ENCODE results near the gene SLC1A7. TPM values are rescaled to one million over a fixed set of nuclear protein-coding genes. Genes with fewer than 3 reads are reported as not detected.
A peak's percentile ranks its signal among the peaks of the same experiment; 100 is the strongest.

Gene SLC1A7
- polyA plus RNA-seq, 2 of the 4 experiments (the other 2 are of a cell fraction): 0.04 to 0.12 TPM

- ATAC-seq (peak in 1 of 2 experiments; percentile 36; a peak in 2 of 6 replicates), FAIRE-seq (no peak), DNase-seq (ENCODE audit: low read depth in 1 of 2, low spot score in 1 of 2) (no peak)
- 80% methylated on average over 1 of the region's 73 CpGs for WGBS (ENCODE audit: missing lambda C conversion rate)
- Histone ChIP-seq H3K4me3 (peak within 1 kb of the TSS; percentile 24; the same call in 1 of the 3 replicates), H3K4me2 (peak within 1 kb of the TSS; percentile 62), H3K27ac (peak within 1 kb of the TSS in 1 of 2 experiments; percentile 65; a peak in 4 of 6 replicates), H3K4me1 (no peaks in the 10 kb centered on the region), H3K9me3 (no peaks in the 10 kb centered on the region)
- ChIA-PET CTCF (no interaction called here), POLR2A (no interaction called here)
- TF ChIP-seq, protein P1, sequence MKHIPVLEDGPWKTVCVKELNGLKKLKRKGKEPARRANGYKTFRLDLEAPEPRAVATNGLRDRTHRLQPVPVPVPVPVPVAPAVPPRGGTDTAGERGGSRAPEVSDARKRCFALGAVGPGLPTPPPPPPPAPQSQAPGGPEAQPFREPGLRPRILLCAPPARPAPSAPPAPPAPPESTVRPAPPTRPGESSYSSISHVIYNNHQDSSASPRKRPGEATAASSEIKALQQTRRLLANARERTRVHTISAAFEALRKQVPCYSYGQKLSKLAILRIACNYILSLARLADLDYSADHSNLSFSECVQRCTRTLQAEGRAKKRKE (CRISPR knock-in tag; IDR thresholded peaks at IDR 0.05; ENCODE audit: low read depth): no peak
- TF ChIP-seq CHD2 (IDR thresholded peaks at IDR 0.05; ENCODE audit: low read length, partially characterized antibody): no peak
- TF ChIP-seq, protein P2, sequence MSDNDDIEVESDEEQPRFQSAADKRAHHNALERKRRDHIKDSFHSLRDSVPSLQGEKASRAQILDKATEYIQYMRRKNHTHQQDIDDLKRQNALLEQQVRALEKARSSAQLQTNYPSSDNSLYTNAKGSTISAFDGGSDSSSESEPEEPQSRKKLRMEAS (IDR thresholded peaks at IDR 0.05): no peak
- TF ChIP-seq JUNB (IDR thresholded peaks at IDR 0.05): no peak
- TF ChIP-seq, protein P3, sequence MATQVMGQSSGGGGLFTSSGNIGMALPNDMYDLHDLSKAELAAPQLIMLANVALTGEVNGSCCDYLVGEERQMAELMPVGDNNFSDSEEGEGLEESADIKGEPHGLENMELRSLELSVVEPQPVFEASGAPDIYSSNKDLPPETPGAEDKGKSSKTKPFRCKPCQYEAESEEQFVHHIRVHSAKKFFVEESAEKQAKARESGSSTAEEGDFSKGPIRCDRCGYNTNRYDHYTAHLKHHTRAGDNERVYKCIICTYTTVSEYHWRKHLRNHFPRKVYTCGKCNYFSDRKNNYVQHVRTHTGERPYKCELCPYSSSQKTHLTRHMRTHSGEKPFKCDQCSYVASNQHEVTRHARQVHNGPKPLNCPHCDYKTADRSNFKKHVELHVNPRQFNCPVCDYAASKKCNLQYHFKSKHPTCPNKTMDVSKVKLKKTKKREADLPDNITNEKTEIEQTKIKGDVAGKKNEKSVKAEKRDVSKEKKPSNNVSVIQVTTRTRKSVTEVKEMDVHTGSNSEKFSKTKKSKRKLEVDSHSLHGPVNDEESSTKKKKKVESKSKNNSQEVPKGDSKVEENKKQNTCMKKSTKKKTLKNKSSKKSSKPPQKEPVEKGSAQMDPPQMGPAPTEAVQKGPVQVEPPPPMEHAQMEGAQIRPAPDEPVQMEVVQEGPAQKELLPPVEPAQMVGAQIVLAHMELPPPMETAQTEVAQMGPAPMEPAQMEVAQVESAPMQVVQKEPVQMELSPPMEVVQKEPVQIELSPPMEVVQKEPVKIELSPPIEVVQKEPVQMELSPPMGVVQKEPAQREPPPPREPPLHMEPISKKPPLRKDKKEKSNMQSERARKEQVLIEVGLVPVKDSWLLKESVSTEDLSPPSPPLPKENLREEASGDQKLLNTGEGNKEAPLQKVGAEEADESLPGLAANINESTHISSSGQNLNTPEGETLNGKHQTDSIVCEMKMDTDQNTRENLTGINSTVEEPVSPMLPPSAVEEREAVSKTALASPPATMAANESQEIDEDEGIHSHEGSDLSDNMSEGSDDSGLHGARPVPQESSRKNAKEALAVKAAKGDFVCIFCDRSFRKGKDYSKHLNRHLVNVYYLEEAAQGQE (IDR thresholded peaks at IDR 0.05): no peak
- TF ChIP-seq ZSCAN20 (CRISPR knock-in tag; IDR thresholded peaks at IDR 0.05): no peak
- no peak for TF ChIP-seq FOSL2 (IDR thresholded peaks at IDR 0.05)
- no peak for TF ChIP-seq FOSL2 (CRISPR knock-in tag; IDR thresholded peaks at IDR 0.05)
Observed at GRCh38 chr1:53061859-53062707, 80.4 kb downstream of the SLC1A7 start, which contains the start of gene PODN. Gene PODN, plus strand, starts transcription at chr1:53062213. Its CDS starts 7,643 bp downstream, at chr1:53069856.

- Histone ChIP-seq H3K4me3 (no peak overlapping the region; the same call in 2 of the 3 replicates), H3K27ac (no peak overlapping the region), H3K9me3 (no peaks in the 10 kb centered on the region), H3K4me2 (peak overlapping the region; percentile 62; the same call in 2 of the 3 replicates), H3K4me1 (no peaks in the 10 kb centered on the region)
- ChIA-PET POLR2A (no interaction called here), CTCF (no interaction called here)
- ATAC-seq: no peak
- DNase-seq (ENCODE audit: low read depth in 1 of 2, low spot score in 1 of 2): no peak
- FAIRE-seq: no peak
- 91% methylated on average over 19 of the region's 19 CpGs for WGBS (ENCODE audit: missing lambda C conversion rate)
- TF ChIP-seq RNF2 (IDR thresholded peaks at IDR 0.05; ENCODE audit: borderline replicate concordance, low read depth): no peak
- no peak for TF ChIP-seq CBX8 (IDR thresholded peaks at IDR 0.05)
- no peak for TF ChIP-seq ZNF302 (CRISPR knock-in tag; IDR thresholded peaks at IDR 0.05)
- TF ChIP-seq KDM5A (IDR thresholded peaks at IDR 0.05): no peak
- TF ChIP-seq TP53 (CRISPR knock-in tag; IDR thresholded peaks at IDR 0.05): no peak
- TF ChIP-seq POLR2A (IDR thresholded peaks at IDR 0.05; ENCODE audit: low read length): no peak
- no peak for TF ChIP-seq ZC3H11A (IDR thresholded peaks at IDR 0.05)
- no peak for TF ChIP-seq RCOR1 (IDR thresholded peaks at IDR 0.05; ENCODE audit: low read depth, low read length)
- TF ChIP-seq, protein P3 (IDR thresholded peaks at IDR 0.05): no peak
- TF ChIP-seq, protein P2 (IDR thresholded peaks at IDR 0.05): no peak
- TF ChIP-seq RFX5 (IDR thresholded peaks at IDR 0.05): no peak
- TF ChIP-seq CHD2 (IDR thresholded peaks at IDR 0.05; ENCODE audit: low read length, partially characterized antibody): no peak
- TF ChIP-seq ZFP36 (IDR thresholded peaks at IDR 0.05; ENCODE audit: borderline replicate concordance, partially characterized antibody): no peak
- no peak for TF ChIP-seq MYC (IDR thresholded peaks at IDR 0.05; ENCODE audit: borderline replicate concordance, low read length)
- TF ChIP-seq, protein P4, sequence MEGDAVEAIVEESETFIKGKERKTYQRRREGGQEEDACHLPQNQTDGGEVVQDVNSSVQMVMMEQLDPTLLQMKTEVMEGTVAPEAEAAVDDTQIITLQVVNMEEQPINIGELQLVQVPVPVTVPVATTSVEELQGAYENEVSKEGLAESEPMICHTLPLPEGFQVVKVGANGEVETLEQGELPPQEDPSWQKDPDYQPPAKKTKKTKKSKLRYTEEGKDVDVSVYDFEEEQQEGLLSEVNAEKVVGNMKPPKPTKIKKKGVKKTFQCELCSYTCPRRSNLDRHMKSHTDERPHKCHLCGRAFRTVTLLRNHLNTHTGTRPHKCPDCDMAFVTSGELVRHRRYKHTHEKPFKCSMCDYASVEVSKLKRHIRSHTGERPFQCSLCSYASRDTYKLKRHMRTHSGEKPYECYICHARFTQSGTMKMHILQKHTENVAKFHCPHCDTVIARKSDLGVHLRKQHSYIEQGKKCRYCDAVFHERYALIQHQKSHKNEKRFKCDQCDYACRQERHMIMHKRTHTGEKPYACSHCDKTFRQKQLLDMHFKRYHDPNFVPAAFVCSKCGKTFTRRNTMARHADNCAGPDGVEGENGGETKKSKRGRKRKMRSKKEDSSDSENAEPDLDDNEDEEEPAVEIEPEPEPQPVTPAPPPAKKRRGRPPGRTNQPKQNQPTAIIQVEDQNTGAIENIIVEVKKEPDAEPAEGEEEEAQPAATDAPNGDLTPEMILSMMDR (IDR thresholded peaks at IDR 0.05): no peak
Observed at GRCh38 chr1:53061123-53061858, 81.1 kb downstream of the SLC1A7 start.

All from A549 (cell line).